ENCODE data around the gene ZNF783.
"Not testable (repeated sequence)": the region's sequence is repeated elsewhere in the genome, so short reads cannot be mapped to it uniquely, and the experiment has no call there.

Gene ZNF783

DNA sequence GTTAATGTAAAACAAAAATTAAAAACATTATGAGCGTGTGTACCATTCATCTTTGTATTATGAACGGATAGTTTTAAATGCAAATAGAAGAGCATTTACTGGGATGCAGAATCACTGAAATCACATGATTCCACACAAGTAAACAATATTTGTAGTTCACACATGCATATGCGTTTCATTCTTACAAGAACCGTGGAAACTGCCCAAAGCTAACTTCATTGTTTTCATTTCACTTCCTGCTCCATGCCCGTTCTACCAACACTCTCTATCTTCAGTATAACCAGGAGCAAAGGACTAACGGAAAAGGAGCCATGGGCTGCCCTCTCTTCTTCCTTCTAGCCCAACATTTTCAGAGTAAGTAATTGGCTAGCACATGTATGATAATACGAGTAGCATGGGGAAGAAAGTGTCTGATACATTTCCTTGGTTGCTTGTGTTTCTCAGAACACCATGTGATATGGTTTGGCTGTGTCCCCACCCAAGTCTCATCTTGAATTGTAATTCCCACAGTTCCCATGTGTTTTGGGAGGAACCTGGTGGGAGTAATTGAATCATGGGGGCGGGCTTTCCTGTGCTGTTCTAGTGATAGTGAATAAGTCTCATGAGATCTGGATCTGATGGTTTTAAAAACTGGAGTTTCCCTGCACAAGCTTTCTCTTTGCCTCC is 38.8 kb downstream of the ZNF783 start:
- no peak for DNase-seq (ENCODE audit: low read depth in 2 of 2)

- DNase-seq (ENCODE audit: low read depth in 2 of 2): no peak
Observed at GRCh38 chr7:149302222-149302621, 40.2 kb downstream of the ZNF783 start.

DNA sequence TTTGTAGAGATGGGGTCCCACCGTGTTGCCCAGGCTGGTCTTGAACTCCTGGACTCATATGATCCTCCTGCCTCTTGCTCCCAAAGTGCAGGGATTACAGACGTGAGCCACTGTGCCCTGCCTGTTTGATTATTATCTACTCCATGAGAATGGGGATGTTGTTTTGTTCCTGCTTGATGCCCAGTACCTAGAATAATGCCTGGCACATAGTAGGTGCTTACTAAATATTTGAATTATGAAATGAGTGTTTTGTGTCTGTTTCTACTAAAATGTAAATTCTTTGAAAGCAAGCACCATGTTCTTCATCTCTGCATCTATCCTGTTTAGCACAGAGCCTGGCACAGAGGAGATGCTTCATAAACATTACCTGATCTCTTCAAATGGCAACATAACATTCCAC is 40.9 kb downstream of the ZNF783 start:
- no peak for DNase-seq (ENCODE audit: low read depth in 2 of 2)

GRCh38 chr7:149304006-149304405 is 42.0 kb downstream of the ZNF783 start:
- no peak for DNase-seq (ENCODE audit: low read depth in 2 of 2)

GRCh38 chr7:149306854-149307253 is 44.9 kb downstream of the ZNF783 start:
- no peak for DNase-seq (ENCODE audit: low read depth in 2 of 2)

GRCh38 chr7:149307775-149308501 is 45.9 kb downstream of the ZNF783 start:
- DNase-seq (ENCODE audit: low read depth in 2 of 2): no peak

DNA sequence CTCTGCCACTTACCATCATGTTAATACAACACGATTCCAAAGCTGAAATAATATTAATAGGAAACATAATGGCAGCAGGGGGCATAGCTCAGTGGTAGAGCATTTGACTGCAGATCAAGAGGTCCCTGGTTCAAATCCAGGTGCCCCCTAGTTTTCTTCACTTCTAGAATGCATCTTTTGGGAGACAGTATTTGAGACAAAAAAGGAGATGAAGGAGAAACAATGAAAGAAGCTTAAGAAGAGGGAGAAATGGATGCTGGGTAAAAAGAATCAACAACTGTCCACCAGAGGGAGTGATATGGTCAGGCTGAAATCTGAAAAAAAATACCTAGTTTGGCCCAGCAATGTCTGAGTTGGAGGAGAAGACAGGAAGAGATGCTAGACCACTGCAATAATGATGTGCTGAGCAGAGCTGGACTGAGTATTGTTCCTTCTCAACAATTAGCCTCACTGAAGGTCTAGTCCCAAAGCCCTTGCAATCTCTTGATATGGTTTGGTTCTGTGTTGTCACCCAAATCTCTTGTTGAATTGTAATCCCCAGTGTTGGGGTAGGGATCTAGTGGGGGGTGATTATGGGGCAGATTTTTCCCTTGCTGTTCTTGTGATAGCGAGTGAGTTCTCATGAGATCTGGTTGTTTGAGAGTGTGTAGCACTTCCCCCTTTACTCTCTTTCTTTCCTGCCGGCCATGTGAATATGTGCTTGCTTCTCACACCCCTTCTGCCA is 48.3 kb downstream of the ZNF783 start:
- no peak for DNase-seq (ENCODE audit: low read depth in 2 of 2)

GRCh38 chr7:149310990-149311573 is 49.1 kb downstream of the ZNF783 start:
- DNase-seq (ENCODE audit: low read depth in 2 of 2): no peak

GRCh38 chr7:149313981-149314380 is 52.0 kb downstream of the ZNF783 start:
- DNase-seq (ENCODE audit: low read depth in 2 of 2): no peak

- no peak for DNase-seq (ENCODE audit: low read depth in 2 of 2)
Observed at GRCh38 chr7:149316606-149317005, 54.6 kb downstream of the ZNF783 start.

- no peak for DNase-seq (ENCODE audit: low read depth in 2 of 2)
Observed at GRCh38 chr7:149317496-149317895, 55.5 kb downstream of the ZNF783 start.

DNA sequence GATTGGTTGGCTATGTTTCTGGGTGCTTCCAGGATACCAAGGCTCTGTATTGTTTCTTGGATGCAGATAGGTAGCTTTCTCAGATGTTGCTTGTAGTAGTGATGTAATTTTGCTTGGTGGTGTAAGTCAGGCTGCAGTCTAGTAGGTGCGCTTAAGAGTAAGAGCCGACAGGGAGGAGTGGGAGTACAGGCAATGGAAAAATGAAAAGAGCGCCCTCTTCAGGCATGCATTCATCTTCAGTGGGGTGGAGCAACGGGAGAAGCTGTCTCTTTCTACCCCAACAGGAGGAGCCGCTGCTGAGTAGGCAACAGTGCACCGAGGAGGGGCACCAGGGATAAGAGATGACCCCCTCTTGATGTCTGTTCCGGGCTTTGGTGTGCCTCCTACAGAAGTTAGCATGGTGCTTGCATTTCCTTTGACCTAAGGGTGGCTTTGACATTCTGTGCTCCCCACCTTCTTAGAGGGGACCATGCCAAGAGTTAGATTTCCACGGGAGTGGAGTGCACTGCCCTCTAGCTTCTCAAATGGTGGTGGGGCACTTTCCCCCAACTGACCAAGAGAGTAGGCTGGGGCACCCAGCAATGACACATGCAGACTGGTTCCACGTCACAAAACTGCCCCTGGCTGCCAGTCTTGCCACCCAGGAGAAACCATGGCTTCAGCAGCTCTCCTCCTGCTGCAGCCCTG is 56.1 kb downstream of the ZNF783 start:
- no peak for DNase-seq (ENCODE audit: low read depth in 2 of 2)

GRCh38 chr7:149319376-149319775 is 57.4 kb downstream of the ZNF783 start:
- DNase-seq (ENCODE audit: low read depth in 2 of 2): no peak

DNA sequence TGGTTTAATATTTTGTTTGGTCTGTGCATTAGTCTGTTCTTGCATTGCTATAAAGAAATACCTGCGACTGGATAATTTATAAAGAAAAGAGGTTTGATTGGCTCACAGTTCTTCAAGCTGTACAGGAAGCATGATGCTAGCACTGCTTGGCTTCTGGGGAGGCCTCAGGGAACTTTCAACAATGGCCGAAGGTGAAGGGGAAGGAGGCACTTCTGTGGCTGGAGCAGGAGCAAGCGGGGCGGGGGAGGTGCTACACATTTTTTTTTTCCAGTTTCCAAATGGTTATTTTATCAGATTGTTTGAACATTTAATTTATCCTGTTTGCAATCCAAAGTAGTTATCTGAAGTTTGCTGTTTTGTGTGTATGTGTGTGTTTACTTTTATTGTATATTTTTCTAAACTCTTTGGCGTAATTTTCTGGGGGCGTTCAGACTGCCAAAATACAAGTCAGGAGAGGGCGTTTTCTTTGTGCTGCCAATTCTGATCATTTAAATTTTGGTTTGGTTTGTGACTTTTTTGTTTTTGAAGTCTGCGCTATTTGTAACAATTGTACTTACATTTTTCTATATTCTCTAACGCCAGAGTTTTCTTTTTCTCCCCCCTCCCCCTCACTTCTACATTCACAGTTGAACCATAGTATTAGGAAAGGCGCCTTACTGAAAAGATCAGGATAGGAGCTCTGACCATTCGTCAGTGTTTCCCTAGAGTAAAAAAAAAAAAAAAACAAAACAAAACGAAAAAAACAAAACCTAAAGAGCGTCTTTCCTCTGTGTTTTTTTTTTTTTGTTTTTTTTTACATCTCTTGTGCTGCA is 58.5 kb downstream of the ZNF783 start:
- DNase-seq (ENCODE audit: low read depth in 2 of 2): no peak

GRCh38 chr7:149321125-149321905 is 59.3 kb downstream of the ZNF783 start:
- not testable (repeated sequence) for DNase-seq (ENCODE audit: low read depth in 2 of 2)

DNA sequence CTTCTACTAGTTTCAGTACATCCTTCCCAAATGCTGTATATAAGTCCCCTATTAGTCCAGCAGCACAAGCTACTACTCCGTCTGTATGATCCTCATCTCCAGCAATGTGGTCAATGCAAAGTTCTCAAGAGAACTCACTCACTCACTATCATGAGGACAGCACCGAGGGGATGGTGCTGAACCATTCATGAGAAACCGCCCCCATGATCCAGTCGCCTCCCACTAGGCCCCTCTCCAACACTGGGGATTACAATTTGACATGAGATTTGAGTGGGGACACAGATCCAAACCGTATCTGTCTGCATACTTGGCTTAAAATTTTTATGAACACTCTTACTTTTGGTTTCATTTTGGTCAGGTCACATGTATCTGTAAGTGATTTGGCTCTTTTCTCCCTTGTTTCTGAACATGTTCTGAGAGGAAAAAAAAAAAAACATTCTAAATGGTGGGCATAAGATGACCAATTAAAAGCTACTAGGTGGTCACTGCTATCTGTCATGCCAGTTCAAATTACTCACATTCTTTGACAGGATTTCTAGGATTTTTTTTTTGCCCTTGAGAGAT is 60.1 kb downstream of the ZNF783 start:
- DNase-seq (ENCODE audit: low read depth in 2 of 2): no peak

- no peak for DNase-seq (ENCODE audit: low read depth in 2 of 2)
Observed at GRCh38 chr7:149322737-149323136, 60.7 kb downstream of the ZNF783 start.

GRCh38 chr7:149325248-149325647 is 63.3 kb downstream of the ZNF783 start:
- DNase-seq (ENCODE audit: low read depth in 2 of 2): no peak

DNA sequence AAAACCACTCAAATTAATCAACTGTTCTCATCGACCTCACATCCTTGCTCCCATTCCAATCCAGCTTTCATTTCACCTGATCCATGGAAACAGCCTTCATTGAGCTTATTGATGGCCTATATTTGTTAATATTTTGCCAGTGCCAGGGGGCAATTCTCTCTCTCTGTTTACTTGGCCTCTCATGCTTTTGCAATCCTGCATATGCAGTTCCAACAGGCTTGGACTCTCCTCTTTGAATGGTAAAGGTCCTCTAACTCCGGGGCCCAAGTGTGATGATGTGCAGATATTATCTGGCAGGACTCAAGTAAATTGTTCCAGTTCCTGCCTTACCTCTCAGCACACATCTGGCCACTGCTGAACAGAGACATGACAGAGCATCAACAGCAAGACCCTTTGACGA is 67.3 kb downstream of the ZNF783 start:
- no peak for DNase-seq (ENCODE audit: low read depth in 2 of 2)

GRCh38 chr7:149329766-149330334 is 67.9 kb downstream of the ZNF783 start:
- DNase-seq (ENCODE audit: low read depth in 2 of 2): no peak

Measured in stimulated activated CD4-positive, alpha-beta T cell treated with anti-CD3 and anti-CD28 coated beads, Interleukin-1b, Interleukin-23, amount 100 ng/mL, for 1 hour (primary cell).